Renal pelvis (tissue), 4 donors: ENCODE results near the gene ERC1. TPM values are rescaled to one million over a fixed set of nuclear protein-coding genes. Genes with fewer than 3 reads are reported as not detected.
"Not testable (repeated sequence)": the region's sequence is repeated elsewhere in the genome, so short reads cannot be mapped to it uniquely, and the experiment has no call there.

Experiments
- DNase-seq: peaks from one replicate; pipeline ENCODE4 v3.0.0-alpha.2; 2013
- polyA plus RNA-seq, 3 donors: library from polyadenylated mRNA; unstranded; fragments of 120-200 nt; gene quantifications; one replicate each; pipeline ENCODE4 v1.2.1, GENCODE V29; 2013; ENCODE audit not compliant: insufficient read length in 3 of 3

The ERC1 gene
- polyA plus RNA-seq, 3 donors: 33.7 to 42.1 (median 34.8) TPM

- no peak for DNase-seq
These were observed 80.2 kb downstream of the ERC1 start for GRCh38 chr12:1071182-1071581.

GRCh38 chr12:1073652-1074051, 82.6 kb downstream of the ERC1 start:
- no peak for DNase-seq

GRCh38 chr12:1077036-1077803, 86.2 kb downstream of the ERC1 start:
- no peak for DNase-seq

GRCh38 chr12:1078002-1078401, 87.0 kb downstream of the ERC1 start:
- no peak for DNase-seq

- no peak for DNase-seq
These were observed 89.6 kb downstream of the ERC1 start for GRCh38 chr12:1080520-1081223.

GRCh38 chr12:1083151-1083888, 92.3 kb downstream of the ERC1 start:
- DNase-seq: no peak

- peak; percentile 50 for DNase-seq
These were observed 92.9 kb downstream of the ERC1 start for GRCh38 chr12:1083889-1084262.

GRCh38 chr12:1091350-1091749, 100.3 kb downstream of the ERC1 start:
- DNase-seq: no peak

- peak; percentile 64 for DNase-seq
These were observed 102.2 kb downstream of the ERC1 start for GRCh38 chr12:1093166-1093751.

- DNase-seq: no peak
These were observed 103.7 kb downstream of the ERC1 start for GRCh38 chr12:1094714-1095113.

- DNase-seq: no peak
These were observed 108.1 kb downstream of the ERC1 start for GRCh38 chr12:1099158-1099557.

- DNase-seq: not testable (repeated sequence)
These were observed 108.6 kb downstream of the ERC1 start for GRCh38 chr12:1099618-1100017.

- no peak for DNase-seq
These were observed 111.1 kb downstream of the ERC1 start for GRCh38 chr12:1102115-1102514.

- DNase-seq: no peak
These were observed 111.9 kb downstream of the ERC1 start for GRCh38 chr12:1102791-1103450.

- DNase-seq: no peak
These were observed 112.6 kb downstream of the ERC1 start for GRCh38 chr12:1103632-1104031.

- no peak for DNase-seq
These were observed 113.2 kb downstream of the ERC1 start for GRCh38 chr12:1104088-1104800.

GRCh38 chr12:1107669-1108068, 116.6 kb downstream of the ERC1 start:
- DNase-seq: no peak

- no peak for DNase-seq
These were observed 117.3 kb downstream of the ERC1 start for GRCh38 chr12:1108276-1108675.

GRCh38 chr12:1115484-1116231, 124.6 kb downstream of the ERC1 start:
- no peak for DNase-seq

- DNase-seq: no peak
These were observed 126.3 kb downstream of the ERC1 start for GRCh38 chr12:1117371-1117770.
